CD1c-positive myeloid dendritic cell (primary cell): ENCODE results near the gene H2AZ1.

Experiments used
- DNase-seq: peaks from one replicate; pipeline ENCODE4 v3.0.0-alpha.2; 2016; ENCODE audit errors: extremely low spot score

Gene H2AZ1

GRCh38 chr4:99946356-99947189 lies 3.5 kb downstream of the H2AZ1 start, which contains the start of gene DNAJB14:
Gene DNAJB14, minus strand, starts transcription at chr4:99946618. Its CDS starts 47 bp downstream, at chr4:99946571.
- DNase-seq, result peak; percentile 91

DNA sequence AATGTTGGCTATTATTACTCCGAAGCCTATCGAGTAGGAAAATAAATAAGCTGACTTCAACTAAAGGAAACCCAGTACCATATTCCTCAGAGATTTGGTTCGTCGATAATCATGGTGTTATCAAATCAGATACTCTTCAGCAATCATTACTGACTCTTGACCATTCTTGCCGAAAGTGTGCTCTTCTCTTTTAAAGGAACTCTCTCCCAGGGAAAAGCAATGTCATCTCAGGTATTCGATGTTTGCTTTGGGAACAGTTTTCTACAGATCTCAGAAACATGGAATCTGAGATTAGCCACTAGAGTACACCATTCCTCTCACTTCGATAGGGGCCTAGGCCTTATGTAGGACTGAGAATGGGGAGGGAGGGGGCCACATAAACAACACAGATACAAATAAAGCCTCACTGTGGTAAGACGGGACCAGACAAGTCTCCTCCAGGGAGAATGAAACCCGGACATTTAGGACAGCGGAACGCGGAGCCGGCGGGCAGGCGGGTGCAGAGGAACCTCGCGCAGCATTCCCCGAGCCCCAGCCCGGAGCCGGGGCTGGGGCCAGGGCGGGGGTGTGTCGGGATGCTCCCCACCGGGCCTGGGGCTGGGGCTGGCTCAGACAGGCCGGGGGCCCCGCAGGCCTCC lies 4.2 kb downstream of the H2AZ1 start:
- peak; percentile 34 for DNase-seq

- DNase-seq, result peak; percentile 10
These were observed 6.1 kb downstream of the H2AZ1 start for GRCh38 chr4:99943904-99944437.

DNA sequence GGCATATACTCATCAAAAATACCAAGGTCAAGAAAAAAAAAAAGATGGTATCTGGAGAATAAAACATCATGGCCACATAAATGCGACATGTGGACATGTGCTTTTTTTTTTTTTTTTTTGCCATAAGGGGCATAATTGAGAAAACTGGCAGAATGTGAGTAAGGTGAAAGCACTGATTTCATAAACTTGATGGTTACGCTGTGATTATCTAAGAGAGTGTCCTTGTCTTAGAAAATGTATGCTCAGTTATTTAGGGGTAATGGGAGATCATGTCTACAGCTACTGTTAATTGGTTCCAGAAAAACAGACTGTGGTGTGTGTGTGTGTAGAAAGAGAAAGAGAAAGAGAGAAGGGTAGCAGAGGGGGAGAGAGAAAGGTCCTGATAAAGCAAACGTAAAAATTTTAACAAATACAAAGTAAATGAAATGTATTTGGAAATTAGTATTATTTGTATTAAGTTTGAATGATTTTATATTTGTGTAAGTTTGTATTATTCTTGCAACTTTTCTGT lies 11.8 kb downstream of the H2AZ1 start:
- DNase-seq, result no peak

DNA sequence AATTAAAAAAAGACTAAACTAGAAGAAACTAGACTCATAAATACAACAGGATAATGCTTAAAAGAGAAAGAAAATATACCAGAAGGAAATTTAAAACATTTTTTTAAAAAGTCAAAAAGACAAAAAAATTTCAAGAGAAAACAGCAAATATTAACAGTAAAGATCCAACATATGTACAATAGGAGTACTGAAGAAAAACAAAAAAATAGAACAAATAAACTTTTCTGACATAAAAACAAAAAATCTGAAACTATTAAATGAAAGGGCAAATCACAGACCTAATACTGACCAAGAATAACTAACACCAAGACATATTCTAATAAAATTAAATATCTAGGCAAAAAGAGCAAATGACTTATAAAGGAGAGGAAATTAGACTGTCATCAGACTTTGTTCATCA lies 15.2 kb downstream of the H2AZ1 start:
- no peak for DNase-seq

DNA sequence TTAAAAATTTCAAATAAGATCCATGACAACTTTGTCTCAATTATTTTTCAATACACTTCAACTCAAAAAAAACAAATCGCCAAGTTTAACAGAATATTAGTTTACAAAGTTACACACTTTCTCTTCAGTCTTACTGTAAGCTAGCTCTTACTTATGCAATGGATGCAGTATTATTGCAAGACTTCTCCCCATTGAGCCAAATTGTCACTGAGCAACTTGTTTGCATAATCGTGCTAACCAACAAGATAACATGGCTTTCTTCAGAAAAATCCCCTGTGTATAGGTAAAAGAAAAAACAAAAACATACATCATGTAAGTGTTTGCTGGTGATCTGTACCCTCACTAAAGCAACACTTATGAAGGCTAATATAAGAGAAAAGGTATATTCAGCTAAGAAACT lies 22.5 kb downstream of the H2AZ1 start:
- no peak for DNase-seq

GRCh38 chr4:99921174-99921573 lies 28.9 kb downstream of the H2AZ1 start:
- DNase-seq, result no peak

DNA sequence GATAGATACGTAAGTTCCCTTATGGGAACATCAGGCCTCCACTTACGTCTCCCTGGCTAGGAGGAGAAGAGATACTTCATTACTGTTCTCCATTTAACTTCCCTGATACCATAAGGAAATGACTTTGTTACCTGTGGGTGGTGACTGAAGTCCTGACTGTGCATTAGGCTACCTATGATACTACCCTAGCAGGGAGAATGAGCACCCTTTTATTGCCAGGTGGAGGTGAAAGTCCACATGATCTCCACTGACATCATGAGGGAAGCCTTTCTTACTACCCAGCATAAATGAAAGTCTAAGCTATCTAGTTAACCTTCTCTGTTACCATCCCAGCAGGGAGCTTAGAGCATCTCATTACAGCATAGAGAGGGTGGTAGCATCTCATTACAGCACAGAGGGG lies 31.4 kb downstream of the H2AZ1 start:
- no peak for DNase-seq

GRCh38 chr4:99917575-99917974 lies 32.5 kb downstream of the H2AZ1 start:
- no peak for DNase-seq

GRCh38 chr4:99915449-99915848 lies 34.6 kb downstream of the H2AZ1 start:
- no peak for DNase-seq
